ENCODE results near the gene CCIN.

Gene CCIN

GRCh38 chr9:36169166-36169565 lies at the start of gene CCIN:
TSS of gene CCIN (plus strand) at chr9:36169388. CDS start at chr9:36169503, 115 bp downstream.
- no peak for DNase-seq (ENCODE audit: low read depth)
- H3K4me3 ChIP-seq (ENCODE audit: low read length) = no peak within 1 kb of the TSS
- TF ChIP-seq CTCF (conservative IDR thresholded peaks at IDR 0.05; ENCODE audit: low read length) = no peak

- DNase-seq (ENCODE audit: low read depth) = no peak
- no peak overlapping the region for H3K4me3 ChIP-seq (ENCODE audit: low read length)
- TF ChIP-seq CTCF (conservative IDR thresholded peaks at IDR 0.05; ENCODE audit: low read length) = no peak
Observed at GRCh38 chr9:36119476-36119875, 49.7 kb upstream of the CCIN start.

- H3K4me3 ChIP-seq (ENCODE audit: low read length) = no peak overlapping the region
- DNase-seq (ENCODE audit: low read depth) = no peak
- TF ChIP-seq CTCF (conservative IDR thresholded peaks at IDR 0.05; ENCODE audit: low read length) = no peak
Observed at GRCh38 chr9:36120705-36121104, 48.5 kb upstream of the CCIN start.

- no peak overlapping the region for H3K4me3 ChIP-seq (ENCODE audit: low read length)
- TF ChIP-seq CTCF (conservative IDR thresholded peaks at IDR 0.05; ENCODE audit: low read length) = no peak
- no peak for DNase-seq (ENCODE audit: low read depth)
Observed at GRCh38 chr9:36121971-36122370, 47.2 kb upstream of the CCIN start.

GRCh38 chr9:36123515-36123914 lies 45.7 kb upstream of the CCIN start:
- H3K4me3 ChIP-seq (ENCODE audit: low read length) = no peak overlapping the region
- no peak for TF ChIP-seq CTCF (conservative IDR thresholded peaks at IDR 0.05; ENCODE audit: low read length)
- DNase-seq (ENCODE audit: low read depth) = no peak

GRCh38 chr9:36125062-36125855 lies 43.9 kb upstream of the CCIN start:
- TF ChIP-seq CTCF (conservative IDR thresholded peaks at IDR 0.05; ENCODE audit: low read length) = no peak
- no peak for DNase-seq (ENCODE audit: low read depth)
- no peak overlapping the region for H3K4me3 ChIP-seq (ENCODE audit: low read length)

GRCh38 chr9:36126016-36126730 lies 43.0 kb upstream of the CCIN start:
- H3K4me3 ChIP-seq (ENCODE audit: low read length) = no peak overlapping the region
- TF ChIP-seq CTCF (conservative IDR thresholded peaks at IDR 0.05; ENCODE audit: low read length) = no peak
- DNase-seq (ENCODE audit: low read depth) = no peak
